ENCODE results near the gene ADORA2A. TPM values are rescaled to one million over a fixed set of nuclear protein-coding genes. Genes with fewer than 3 reads are reported as not detected.

The ADORA2A gene
- total RNA-seq, 1 experiment from 2014 or later = 0.72 TPM

DNA sequence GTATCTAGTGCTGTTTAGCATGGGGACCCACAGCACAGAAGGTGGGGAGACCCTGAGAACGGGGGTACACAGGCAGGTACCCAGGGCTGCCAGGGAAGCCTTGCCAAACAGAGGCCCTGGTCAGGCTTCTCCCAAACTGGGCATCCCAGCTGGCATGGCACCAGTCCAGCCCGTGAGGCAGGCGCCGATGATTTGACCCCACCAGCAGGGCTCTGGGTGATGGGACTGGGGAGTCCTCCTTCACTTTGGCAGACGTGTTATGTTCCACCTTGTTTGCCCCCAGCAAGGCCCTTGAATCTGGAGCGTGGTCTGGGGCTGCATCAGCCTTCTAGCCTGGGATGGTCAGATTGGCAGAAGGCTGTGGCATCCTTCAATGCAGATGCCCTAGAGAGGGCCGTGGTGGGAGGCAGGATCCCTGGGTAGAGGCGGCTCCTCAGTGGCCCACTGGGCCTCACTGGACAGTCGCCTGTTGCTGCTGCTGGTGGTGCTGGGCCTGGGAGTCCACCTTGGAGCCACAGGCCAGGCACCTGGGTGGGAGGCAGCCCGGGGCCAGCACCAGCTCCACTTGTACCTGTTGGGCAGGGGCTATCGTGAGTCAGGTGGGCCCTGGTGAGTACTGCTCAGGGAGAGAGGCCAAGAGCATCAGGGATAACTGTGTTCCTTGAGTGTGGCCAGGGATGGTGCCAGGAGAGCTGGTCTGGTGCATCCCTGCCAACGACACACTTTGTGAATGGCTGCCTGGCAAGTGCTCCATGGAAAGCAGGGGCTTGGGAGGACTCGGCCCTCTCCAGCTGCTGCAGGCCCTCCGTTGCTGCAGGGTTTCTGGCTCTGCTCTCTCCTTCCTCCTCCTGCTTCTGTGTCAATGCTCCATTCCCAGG lies 3.3 kb downstream of the ADORA2A start:
- DNase-seq (ENCODE audit: extremely low read depth, low read depth) = no peak

DNA sequence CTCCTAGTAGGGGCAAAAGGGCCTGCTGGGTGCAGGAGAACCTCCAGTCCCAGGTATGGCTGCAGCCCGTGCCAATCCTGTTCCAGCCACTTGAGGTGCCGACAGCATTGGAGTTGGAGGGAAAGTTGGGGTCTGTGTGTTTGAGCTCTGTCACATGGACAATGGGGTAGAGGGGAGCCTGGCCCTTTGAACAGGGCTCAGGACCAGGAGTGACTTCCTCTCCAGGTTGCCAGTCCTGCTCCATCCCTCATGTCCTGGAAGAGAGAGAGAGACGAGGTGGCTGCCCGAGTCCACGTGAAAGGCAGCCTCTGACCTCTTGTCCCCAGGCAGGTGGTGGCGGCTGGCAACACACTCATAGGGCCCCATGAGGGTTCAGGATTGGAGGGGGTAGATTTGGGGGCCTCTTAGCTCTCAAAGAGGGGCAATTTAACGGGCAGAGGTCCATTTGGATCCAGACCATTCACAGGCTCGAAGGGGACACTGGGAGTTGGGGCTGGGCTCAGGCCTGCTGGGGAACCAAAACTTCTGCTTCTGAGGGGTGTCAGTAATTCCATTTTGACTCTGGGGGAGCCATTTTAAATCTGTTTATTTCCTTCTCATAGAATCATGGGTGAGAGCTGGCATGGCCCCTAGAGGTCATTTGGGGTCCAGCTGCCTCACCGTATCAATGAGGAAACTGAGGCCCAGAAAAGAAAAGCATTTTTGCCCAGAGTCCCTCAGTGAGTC lies 4.1 kb downstream of the ADORA2A start:
- DNase-seq (ENCODE audit: extremely low read depth, low read depth) = no peak

DNA sequence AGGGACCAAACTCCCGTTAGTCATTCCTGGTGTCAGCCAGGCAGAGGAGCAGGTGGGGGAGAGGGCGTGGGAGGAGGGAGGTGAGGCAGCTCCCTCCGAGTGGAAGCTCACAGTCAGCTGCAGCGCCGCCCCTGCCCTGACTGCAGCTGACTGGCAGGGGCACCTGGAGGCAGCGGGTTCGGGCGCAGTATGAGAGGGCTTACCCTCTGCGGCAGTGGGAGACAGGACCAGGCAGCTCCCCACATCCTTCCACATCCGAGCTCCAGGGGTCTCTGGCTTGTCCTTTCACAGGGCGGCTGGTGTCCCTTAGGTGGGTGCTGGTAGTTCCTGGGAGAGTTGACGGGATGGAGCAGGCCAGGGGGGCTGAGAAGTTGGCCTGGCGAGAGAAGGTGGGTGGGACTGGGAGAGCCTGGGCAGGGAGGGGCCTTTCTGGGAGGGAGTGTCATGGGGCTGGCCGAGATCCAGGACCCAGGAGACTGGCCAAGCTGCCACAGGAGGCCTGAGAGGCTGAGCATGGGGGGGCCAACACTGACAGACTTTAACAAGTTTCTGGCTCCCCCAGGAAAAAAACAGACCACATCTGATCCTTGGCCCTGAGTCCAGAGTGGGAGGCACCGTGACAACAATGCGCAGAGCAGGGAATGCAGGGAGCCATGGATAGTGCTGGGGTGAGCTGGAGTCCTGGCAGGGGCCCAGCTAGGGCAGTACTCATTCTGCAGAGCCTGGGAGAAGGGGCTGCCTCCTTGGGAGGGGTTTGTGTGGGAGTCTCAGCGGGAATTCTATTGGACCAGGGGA lies 4.9 kb downstream of the ADORA2A start:
- no peak for DNase-seq (ENCODE audit: extremely low read depth, low read depth)

DNA sequence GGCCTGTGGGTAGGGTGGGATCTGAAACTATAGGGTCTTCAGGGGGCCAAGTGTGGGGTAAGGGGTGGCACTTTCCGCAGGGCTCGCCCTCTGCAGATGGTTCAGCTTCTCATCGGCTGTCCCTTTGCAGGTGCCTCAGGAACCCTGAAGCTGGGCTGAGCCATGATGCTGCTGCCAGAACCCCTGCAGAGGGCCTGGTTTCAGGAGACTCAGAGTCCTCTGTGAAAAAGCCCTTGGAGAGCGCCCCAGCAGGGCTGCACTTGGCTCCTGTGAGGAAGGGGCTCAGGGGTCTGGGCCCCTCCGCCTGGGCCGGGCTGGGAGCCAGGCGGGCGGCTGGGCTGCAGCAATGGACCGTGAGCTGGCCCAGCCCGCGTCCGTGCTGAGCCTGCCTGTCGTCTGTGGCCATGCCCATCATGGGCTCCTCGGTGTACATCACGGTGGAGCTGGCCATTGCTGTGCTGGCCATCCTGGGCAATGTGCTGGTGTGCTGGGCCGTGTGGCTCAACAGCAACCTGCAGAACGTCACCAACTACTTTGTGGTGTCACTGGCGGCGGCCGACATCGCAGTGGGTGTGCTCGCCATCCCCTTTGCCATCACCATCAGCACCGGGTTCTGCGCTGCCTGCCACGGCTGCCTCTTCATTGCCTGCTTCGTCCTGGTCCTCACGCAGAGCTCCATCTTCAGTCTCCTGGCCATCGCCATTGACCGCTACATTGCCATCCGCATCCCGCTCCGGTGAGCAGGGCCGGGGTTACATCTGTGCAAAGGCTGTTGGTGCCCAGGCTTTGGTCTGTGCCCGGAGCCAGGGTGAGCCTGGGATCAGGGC lies 5.8 kb downstream of the ADORA2A start:
- no peak for DNase-seq (ENCODE audit: extremely low read depth, low read depth)

DNA sequence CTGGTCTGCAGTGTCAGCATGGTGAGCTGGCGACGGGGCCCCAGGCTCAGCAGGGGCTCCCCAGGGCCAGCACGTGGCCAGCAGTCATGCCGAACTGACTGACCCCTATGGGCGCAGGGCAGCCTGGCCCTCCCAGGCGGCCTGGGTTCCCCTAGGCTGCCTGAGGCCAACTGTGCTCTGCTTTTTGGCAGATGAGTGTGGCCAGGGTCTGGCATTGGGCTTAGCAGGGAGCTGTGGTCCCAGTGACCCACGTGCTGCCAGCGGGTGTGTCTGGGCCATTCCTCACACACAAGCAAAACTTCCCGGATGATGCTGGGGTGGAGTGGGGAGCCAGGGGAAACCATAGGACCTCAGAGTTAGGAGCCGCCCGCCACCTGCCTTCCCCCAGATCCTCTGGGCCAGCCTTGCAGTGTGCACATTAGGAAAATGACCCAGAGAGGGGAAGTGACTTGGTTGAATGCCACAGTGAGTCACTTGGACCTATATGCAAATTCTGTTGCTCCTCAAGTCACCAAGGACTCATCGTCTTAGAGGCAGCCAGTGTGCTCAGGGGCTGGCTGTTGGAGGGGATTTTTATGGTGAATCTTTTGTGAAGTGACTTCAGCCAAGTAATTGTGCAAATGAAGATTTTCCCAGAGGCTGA lies 6.5 kb downstream of the ADORA2A start:
- DNase-seq (ENCODE audit: extremely low read depth, low read depth) = no peak

DNA sequence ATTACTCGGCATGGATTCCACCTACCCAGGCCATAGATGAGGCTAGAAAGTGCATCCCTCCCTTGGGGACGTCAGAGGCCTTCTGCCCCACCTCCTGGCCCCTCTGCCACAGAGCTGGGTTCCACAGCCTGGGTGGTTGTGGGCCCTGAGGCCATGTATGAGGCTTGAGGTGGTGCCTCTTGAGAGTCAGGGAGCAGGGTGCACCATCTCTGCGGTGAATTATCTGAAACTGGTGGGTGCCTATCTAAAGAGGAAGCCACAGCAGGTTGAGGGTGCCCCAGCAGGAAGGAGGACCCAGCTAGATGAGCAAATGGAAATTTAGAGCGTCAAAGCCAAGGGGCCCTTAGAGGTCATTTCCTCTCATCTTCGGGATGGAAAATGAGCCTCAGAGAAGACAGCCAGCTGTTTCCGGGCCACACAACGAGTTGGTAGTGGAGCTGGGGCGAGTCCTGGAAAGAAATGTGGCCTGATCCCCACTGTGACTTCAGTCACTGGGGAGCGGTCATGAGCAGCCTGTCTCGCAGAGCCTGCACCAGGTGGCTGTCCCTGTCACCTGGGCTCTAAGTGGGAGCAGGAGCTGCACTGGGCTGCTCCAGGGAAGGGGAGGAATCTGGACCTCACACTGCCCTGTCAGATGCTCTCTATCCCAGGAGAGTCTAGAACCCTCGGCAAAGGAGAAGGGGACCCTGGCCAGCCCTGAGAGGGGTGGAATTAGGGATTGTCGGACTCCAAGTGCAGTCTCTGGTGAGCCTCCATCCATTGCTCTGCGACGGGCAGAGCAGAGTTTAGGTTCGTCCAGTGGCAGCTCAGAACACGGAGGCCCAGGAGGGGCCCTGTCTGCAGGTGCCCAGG lies 7.3 kb downstream of the ADORA2A start:
- DNase-seq (ENCODE audit: extremely low read depth, low read depth) = no peak

DNA sequence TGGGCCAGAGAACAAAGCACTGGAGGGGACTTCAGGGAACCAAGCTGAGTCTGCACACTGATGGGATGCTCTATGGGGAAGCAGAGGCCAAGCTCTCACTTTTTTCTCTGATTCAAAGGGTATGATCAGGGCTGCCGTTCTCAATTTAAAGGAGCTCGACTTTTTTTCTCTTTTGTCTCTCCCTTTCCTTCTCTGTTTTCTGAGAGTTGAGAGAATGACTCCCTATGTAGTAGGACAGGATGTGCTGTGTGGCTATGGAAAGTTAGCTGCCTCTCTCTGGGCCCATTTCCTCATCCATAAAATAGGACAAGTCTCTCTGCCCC lies 7.9 kb downstream of the ADORA2A start:
- no peak for DNase-seq (ENCODE audit: extremely low read depth, low read depth)

DNA sequence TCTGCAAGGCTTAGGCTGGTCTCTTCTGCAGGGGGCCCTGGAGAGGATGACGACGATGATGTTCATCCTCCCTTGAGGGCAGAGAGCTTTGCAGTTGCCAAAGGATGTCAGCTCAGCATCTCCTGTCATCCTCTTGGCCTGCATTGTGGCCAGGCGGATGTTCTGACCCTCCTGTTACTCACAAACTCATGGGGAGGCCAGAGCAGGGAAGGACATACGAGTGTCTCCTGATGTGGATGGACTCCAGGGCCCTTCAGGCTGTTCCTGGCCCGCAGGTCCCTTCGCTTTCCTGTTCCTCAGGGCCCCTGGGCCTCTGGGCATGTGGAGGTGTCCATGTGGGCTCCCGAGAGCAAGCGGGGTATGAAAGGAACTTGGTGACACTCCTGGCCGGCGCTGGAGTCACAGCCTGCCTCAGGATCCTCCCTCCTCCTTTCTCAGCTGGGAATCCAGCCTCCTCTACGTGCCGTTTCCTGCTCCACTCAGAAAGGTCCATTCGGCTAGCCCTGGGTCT lies 8.5 kb downstream of the ADORA2A start:
- no peak for DNase-seq (ENCODE audit: extremely low read depth, low read depth)

DNA sequence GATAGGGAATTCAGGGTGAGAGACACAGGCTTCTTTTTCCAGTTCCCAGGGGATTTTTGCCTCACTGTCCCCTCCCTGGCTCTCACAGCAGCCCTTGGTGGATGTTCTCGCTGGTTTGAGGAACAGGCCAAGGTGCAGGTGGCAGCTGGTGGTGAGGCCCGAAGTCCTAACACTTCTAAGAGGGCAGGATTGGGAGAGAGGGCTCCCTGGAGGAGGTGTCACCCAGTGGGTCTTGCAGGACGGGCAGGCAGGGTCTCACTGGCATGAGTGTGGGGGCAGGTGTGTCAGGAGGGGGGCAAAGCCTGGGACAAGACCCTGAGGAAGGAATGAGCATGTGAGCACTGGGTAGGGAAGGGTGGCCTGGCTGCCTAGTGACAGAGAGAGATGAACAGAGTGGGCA lies 9.2 kb downstream of the ADORA2A start:
- no peak for DNase-seq (ENCODE audit: extremely low read depth, low read depth)

DNA sequence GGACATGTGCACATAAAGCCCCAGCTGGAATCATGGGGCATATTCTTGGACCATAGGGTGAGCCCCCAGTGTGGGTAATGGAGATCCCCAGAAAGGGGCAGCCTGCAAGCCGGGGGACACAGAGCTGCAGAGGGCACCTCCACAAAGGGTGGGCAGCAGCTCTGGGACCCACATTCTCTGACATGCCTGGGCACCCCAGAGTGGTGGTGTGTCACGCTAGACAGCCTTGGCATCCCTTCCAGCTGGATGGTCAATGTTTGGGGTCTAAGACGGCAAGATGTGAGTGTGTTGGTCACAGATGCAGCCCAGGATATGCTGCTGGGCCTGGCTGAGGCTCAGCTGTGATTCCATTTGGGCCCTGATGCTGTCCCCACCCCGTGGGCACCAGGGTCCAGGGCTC lies 9.7 kb downstream of the ADORA2A start:
- no peak for DNase-seq (ENCODE audit: extremely low read depth, low read depth)

DNA sequence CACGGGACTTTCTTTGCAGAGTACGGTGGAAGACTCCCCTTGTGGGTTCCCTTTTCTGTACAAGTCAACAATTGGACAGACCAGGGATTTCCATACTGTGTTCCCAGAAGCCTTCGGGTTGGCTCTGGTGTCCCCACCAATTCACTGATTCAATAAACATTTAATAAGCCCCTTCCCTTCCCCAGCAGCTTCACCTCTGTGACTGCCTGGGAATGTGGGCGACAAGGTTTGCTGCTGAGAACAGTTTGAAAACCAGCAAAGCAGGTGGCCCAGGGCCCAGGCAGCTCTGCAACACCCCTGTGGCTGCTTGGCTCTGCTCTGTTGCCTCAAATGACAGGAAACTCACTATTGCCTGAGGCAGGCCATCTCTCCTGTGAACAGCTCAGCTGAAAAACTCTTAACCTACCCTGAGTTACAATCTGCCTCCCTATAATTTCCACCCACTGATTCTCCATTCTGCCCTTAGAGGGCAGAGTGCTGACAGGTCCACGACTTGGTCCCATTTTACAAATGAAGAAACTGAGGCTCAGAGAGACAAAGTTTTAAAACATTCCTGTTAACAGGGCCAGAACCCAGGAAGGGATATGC lies 10.4 kb downstream of the ADORA2A start:
- no peak for DNase-seq (ENCODE audit: extremely low read depth, low read depth)

DNA sequence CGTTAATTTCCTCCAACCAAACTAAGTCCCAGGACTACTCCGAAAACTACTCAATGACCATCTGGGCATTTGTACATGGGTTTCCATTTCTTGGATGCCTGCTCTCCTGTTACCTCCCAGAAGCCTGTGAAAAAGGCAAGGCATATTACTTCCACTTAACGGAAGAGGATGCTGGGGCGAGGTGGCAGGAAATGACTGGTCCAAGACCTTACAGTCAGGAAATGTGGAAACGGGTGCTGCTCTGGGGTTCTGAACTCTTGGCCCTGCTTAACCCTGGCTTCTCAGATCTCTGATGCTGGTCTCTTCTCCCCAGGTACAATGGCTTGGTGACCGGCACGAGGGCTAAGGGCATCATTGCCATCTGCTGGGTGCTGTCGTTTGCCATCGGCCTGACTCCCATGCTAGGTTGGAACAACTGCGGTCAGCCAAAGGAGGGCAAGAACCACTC lies 12.9 kb downstream of the ADORA2A start:
- no peak for DNase-seq (ENCODE audit: extremely low read depth, low read depth)

DNA sequence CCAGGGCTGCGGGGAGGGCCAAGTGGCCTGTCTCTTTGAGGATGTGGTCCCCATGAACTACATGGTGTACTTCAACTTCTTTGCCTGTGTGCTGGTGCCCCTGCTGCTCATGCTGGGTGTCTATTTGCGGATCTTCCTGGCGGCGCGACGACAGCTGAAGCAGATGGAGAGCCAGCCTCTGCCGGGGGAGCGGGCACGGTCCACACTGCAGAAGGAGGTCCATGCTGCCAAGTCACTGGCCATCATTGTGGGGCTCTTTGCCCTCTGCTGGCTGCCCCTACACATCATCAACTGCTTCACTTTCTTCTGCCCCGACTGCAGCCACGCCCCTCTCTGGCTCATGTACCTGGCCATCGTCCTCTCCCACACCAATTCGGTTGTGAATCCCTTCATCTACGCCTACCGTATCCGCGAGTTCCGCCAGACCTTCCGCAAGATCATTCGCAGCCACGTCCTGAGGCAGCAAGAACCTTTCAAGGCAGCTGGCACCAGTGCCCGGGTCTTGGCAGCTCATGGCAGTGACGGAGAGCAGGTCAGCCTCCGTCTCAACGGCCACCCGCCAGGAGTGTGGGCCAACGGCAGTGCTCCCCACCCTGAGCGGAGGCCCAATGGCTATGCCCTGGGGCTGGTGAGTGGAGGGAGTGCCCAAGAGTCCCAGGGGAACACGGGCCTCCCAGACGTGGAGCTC lies 13.5 kb downstream of the ADORA2A start:
- no peak for DNase-seq (ENCODE audit: extremely low read depth, low read depth)

DNA sequence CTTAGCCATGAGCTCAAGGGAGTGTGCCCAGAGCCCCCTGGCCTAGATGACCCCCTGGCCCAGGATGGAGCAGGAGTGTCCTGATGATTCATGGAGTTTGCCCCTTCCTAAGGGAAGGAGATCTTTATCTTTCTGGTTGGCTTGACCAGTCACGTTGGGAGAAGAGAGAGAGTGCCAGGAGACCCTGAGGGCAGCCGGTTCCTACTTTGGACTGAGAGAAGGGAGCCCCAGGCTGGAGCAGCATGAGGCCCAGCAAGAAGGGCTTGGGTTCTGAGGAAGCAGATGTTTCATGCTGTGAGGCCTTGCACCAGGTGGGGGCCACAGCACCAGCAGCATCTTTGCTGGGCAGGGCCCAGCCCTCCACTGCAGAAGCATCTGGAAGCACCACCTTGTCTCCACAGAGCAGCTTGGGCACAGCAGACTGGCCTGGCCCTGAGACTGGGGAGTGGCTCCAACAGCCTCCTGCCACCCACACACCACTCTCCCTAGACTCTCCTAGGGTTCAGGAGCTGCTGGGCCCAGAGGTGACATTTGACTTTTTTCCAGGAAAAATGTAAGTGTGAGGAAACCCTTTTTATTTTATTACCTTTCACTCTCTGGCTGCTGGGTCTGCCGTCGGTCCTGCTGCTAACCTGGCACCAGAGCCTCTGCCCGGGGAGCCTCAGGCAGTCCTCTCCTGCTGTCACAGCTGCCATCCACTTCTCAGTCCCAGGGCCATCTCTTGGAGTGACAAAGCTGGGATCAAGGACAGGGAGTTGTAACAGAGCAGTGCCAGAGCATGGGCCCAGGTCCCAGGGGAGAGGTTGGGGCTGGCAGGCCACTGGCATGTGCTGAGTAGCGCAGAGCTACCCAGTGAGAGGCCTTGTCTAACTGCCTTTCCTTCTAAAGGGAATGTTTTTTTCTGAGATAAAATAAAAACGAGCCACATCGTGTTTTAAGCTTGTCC lies 14.3 kb downstream of the ADORA2A start:
- DNase-seq (ENCODE audit: extremely low read depth, low read depth) = no peak

DNA sequence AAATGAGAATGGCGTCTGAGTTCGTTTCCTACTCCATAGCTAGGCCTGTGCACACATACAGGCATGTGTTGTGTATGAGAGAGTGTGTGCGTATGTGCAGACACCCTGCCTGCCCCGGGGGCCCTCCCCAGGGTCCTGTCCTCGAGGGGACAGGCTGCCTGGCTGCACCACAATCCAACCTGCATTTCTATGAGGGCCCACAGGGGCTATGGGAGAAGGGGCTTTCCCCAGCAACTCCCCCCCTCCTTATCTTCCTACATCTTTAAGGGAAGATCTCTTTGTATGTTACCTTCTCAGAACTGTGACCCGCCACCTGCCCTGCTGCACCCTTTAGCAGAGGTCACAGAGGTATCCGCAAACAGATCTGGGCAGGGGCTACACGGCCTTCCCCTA lies 14.9 kb downstream of the ADORA2A start:
- DNase-seq (ENCODE audit: extremely low read depth, low read depth) = no peak

DNA sequence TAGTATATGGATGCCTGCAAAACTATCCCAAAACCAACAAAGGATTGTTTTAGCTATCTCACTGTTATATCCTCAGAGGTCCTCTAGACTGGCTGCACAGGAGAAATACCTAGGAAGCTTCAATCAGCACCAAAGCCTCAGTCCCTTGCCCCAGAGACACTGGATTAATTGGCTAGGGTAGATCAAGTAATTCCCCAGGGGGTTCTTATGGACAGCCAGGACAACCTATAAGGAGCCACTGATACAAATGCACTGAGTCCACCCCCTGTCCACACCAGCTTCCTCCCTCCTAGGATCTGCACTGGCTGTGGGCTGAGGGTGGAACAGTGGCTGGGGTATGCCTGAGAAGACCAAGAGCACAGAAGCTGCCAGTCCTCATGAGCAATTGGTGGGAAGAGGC lies 16.3 kb downstream of the ADORA2A start:
- DNase-seq (ENCODE audit: extremely low read depth, low read depth) = no peak

DNA sequence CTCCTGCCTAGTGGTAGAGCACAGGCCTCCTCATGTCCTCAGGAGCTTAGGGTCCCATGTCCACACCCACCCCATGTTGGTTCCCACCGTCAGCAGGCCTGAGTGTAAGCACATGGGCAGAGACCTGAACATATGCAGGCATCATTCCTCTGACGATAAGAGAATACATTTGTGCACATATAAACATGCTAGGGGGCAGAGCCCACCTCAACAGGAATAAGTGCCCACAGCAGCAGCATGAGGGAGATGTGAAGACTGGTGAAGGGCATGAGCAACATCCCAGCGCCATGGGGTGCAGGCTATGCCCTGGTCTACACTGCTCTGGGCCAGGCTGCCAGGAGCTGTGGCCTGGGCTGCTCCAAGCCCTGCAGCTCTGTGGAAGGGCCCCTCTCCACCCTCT lies 16.9 kb downstream of the ADORA2A start:
- DNase-seq (ENCODE audit: extremely low read depth, low read depth) = no peak
